GM12874 (cell line): ENCODE results near the gene PEX11G.

ENCODE experiments used
- CTCF ChIP-seq: IDR thresholded peaks from 2 replicates; pipeline ENCODE4 v1.5.1; 2011; ENCODE audit warnings: low read depth, mild to moderate bottlenecking, control low read depth, low read length, moderate library complexity; ENCODE audit not compliant: insufficient read depth

PEX11G gene

DNA sequence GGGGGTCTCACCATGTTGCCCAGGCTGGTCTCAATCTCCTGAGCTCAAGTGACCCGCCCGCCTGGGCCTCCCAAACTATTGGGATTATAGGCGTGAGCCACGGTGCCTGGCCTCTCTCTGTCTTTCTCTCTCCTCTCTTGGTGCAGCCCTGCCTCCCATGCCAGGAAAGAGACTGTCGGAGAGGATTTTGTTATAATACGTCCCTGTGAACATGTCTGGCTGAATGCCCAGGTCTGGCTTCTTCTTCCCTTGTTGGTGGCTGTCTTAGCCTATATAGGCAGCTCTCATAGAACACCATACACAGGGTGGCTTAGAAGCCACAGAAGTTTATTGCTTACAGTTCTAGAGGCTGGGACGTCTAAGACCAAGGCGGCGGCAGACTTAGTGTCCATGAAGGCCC, 46.4 kb downstream of the PEX11G start:
- no peak for TF ChIP-seq CTCF

- no peak for TF ChIP-seq CTCF
These were observed 47.2 kb downstream of the PEX11G start for GRCh38 chr19:7441468-7442146.

DNA sequence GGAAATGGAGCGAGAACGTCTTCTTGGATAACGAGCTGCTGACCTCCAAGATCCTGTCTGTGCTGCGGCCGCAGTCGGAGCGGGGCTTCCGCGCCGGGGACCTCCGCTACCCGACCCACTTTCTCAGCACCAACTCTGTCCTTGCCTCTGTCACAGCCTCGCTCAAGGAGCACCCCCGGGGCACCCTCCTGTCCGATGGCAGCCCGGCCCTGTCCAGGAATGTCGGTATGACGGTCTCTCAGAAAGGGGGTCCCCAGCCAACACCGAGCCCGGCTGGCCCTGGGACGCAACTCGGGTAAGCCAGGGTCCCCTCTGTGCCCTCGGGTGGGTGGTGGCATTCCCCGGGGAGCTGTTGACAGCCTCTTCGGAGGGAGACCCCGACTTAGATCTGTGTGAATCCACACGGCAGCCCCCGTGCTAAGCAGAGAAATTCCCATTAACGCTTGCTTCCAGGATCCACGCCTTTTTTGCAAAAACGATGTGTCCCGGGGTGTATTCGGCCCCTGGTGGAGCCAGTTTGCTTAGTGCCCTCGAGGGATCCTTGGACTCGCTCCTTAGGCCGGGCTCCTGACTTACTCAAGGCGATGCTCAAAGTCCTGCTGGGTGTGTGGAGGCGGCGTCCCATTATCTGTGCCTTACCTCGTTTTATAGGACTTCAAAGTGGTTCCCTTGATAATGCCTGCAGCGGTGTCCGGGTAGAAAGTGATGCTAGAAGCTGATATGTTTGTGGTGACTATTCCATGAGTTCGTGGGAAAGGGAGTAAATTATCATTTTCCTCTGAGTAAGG, 48.5 kb downstream of the PEX11G start:
- no peak for TF ChIP-seq CTCF

GRCh38 chr19:7435586-7435985, 53.2 kb downstream of the PEX11G start:
- no peak for TF ChIP-seq CTCF

GRCh38 chr19:7434391-7434790, 54.4 kb downstream of the PEX11G start:
- TF ChIP-seq CTCF, result no peak

DNA sequence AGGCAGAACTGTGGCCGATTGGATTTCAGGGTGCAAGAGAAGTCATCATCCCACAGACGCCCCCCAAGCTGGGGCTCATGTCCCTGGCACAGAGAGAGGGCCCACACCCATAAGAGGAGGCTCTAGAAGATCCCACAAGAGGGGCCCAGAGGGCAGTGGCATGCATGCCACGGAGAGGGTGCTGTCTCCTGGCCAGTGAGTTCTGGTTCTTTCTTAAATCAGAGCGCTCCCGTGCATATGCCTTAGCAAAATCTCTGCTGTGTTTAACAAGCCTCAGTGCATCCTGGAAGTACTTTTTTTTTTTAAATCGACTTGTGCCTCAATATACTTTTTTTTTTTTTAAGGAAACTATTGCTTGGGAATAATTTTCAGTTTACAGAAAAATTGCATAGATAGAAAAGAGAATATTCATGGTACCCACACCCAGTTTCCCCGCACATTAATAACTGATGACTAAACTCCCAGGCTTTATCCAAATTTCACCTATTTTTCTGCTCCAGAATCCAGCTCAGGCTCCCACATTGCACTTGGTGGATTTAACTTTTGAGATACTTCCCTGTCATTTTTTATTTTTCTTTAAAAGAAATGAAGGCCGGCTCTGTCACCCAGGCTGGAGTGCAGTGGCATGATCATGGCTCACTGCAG, 59.1 kb downstream of the PEX11G start:
- TF ChIP-seq CTCF, result no peak

DNA sequence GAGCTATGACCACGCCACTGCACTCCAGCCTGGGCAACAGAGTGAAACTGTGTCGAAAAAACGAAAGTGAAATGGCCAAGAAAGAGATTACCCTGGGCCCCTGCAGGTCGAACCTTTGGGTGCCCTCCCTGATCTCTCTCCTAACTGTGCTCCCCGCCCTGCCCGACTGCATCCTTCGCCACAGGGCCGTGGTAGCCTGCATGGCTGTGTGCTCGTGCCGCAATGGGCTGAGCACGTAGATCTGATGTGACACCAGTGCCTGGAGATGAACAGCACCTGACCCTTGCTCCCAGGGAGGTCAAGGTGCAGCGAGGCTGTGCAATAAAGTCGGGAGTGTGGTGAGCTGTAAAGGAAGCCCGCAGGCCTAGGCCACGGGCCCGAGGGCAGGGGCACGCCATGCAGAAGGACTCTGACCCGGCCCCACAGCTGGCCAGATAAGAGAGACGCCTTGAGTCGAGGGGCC, 60.2 kb downstream of the PEX11G start:
- no peak for TF ChIP-seq CTCF
